Activated CD4-positive, alpha-beta T cell treated with anti-CD3 and anti-CD28 coated beads, Interleukin-2, amount 50 U/mL, for 48 hours (primary cell): ENCODE results near the gene SUSD2.
"Not testable (repeated sequence)": the region's sequence is repeated elsewhere in the genome, so short reads cannot be mapped to it uniquely, and the experiment has no call there.

Experiments used
- DNase-seq, 2 experiments: peaks; one replicate each; pipeline ENCODE4 v3.0.0-alpha.2; 2020

The SUSD2 gene

GRCh38 chr22:24181088-24181995 is at the start of gene SUSD2:
Gene SUSD2, plus strand, starts transcription at chr22:24181487. Its CDS starts 33 bp downstream, at chr22:24181520.
- DNase-seq = no peak

GRCh38 chr22:24133187-24133965 is 47.9 kb upstream of the SUSD2 start:
- DNase-seq = no peak

- peak; percentile 47 to 59 for DNase-seq
Observed at GRCh38 chr22:24134090-24134846, 47.0 kb upstream of the SUSD2 start.

- DNase-seq = not testable (repeated sequence)
Observed at GRCh38 chr22:24136533-24136932, 44.8 kb upstream of the SUSD2 start.

GRCh38 chr22:24137595-24137994 is 43.7 kb upstream of the SUSD2 start:
- DNase-seq = no peak

- no peak for DNase-seq
Observed at GRCh38 chr22:24138649-24139420, 42.5 kb upstream of the SUSD2 start.

GRCh38 chr22:24140357-24140756 is 40.9 kb upstream of the SUSD2 start:
- DNase-seq = no peak

- DNase-seq = peak in 1 of 2 experiments; percentile 35
Observed at GRCh38 chr22:24141586-24141985, 39.7 kb upstream of the SUSD2 start.

GRCh38 chr22:24142241-24142640 is 39.0 kb upstream of the SUSD2 start:
- DNase-seq = no peak

- no peak for DNase-seq
Observed at GRCh38 chr22:24142831-24143230, 38.5 kb upstream of the SUSD2 start.

GRCh38 chr22:24144056-24144777 is 37.1 kb upstream of the SUSD2 start:
- DNase-seq = no peak

GRCh38 chr22:24144778-24145085 is 36.6 kb upstream of the SUSD2 start:
- no peak for DNase-seq

GRCh38 chr22:24145446-24146193 is 35.7 kb upstream of the SUSD2 start:
- no peak for DNase-seq

- DNase-seq = no peak
Observed at GRCh38 chr22:24146194-24146616, 35.1 kb upstream of the SUSD2 start.

- no peak for DNase-seq
Observed at GRCh38 chr22:24146791-24147353, 34.4 kb upstream of the SUSD2 start.

GRCh38 chr22:24147666-24148065 is 33.6 kb upstream of the SUSD2 start:
- no peak for DNase-seq

GRCh38 chr22:24148266-24149197 is 32.8 kb upstream of the SUSD2 start:
- no peak for DNase-seq

GRCh38 chr22:24149198-24149590 is 32.1 kb upstream of the SUSD2 start:
- no peak for DNase-seq

GRCh38 chr22:24153353-24153752 is 27.9 kb upstream of the SUSD2 start:
- DNase-seq = peak in 1 of 2 experiments; percentile 21
